ENCODE results near the gene NAV2.
"Not testable (repeated sequence)": the region's sequence is repeated elsewhere in the genome, so short reads cannot be mapped to it uniquely, and the experiment has no call there.

The NAV2 gene

DNA sequence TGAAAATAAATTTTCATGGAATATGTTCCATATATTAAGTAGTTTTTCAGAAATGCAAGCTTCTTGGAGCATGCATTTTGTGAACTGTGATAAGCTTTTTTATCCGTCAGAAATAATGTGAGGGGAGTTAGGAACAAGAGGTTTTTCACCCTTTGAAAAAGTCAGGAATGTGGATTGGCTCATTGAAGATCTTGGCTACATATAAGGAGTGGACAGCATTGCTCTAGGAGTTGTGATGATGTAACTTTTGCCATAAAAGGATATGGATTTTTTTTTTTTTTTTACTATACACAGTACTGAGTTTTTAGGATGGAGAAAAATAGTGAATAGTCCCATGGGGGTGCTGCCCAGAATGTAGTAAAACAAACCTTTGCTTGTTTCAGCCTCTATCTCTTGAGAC lies 180.2 kb downstream of the NAV2 start:
- no peak for DNase-seq (ENCODE audit: low read depth)

GRCh38 chr11:19894404-19894803 lies 181.8 kb downstream of the NAV2 start:
- no peak for DNase-seq (ENCODE audit: low read depth)

- not testable (repeated sequence) for DNase-seq (ENCODE audit: low read depth)
Measured at GRCh38 chr11:19895037-19895436, 182.4 kb downstream of the NAV2 start.

GRCh38 chr11:19895776-19896175 lies 183.1 kb downstream of the NAV2 start:
- DNase-seq (ENCODE audit: low read depth), result no peak

DNA sequence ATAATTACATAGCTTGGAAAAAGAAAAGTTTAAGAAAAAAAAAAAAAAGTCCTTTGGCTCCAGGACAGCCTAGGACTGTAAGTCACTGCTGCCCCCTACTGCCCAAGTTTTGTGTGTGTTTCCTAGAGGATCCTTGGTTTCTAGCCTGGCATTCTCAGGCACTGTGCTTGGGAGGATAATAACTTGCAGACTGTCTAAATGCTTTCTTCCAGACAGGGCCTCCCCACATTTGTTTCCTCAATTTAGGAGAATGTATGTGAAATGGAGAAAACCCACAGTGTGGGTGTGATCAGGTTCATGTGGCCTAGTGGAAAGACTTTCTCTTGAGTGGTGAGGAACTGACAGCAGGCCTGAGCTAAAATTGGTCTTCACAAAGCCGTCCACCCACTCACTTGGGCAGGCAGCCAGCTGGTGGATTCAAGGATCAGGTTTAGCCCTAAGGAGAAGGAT lies 191.0 kb downstream of the NAV2 start:
- peak; percentile 13 for DNase-seq (ENCODE audit: low read depth)

DNA sequence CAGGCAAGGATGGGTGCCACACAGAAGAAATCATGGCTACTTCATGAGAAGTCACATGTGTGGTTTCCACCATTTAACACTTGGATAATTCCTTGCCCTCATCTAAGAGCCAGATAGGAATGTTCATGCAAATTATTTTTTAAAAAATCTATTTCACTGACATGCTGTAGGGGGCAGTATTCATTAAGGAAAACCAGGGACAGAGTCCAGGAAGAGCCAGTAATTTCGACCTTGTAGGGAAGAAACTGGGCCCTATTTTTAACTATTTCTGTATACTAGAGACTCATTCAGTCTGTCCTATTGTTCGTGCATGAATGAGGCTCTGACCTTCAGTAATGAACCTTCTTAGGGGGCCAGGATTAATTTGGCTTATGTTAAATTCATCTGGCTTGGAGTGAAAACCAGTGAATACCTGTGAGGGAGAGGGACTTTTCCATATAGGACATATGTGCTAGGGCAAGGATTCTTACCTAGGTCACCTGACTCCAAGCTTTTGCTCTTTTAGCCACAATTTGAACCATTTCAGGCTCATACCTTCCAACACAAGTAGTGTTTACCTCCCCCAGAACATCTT lies 192.7 kb downstream of the NAV2 start:
- no peak for DNase-seq (ENCODE audit: low read depth)

DNA sequence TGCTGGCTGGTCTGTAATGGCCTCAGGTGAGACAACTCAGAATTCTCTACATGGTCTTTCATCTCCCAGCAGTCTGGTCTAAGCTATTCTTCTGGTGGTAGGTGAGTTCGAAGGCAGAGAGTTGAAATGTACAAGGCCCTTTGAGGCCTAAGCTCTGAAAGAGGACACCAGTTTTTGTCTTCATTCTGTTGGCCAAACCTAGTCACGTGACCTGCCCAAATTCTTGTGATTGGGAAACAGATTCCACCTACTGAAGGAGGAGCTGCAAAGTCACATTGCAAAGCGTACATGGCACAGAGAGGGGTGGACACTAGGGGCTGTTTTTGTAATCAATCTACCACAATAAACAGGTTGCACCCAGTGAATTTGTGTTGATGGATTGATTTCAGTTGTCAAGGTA lies 193.5 kb downstream of the NAV2 start:
- DNase-seq (ENCODE audit: low read depth), result no peak

GRCh38 chr11:19907008-19907579 lies 194.5 kb downstream of the NAV2 start:
- DNase-seq (ENCODE audit: low read depth), result no peak

DNA sequence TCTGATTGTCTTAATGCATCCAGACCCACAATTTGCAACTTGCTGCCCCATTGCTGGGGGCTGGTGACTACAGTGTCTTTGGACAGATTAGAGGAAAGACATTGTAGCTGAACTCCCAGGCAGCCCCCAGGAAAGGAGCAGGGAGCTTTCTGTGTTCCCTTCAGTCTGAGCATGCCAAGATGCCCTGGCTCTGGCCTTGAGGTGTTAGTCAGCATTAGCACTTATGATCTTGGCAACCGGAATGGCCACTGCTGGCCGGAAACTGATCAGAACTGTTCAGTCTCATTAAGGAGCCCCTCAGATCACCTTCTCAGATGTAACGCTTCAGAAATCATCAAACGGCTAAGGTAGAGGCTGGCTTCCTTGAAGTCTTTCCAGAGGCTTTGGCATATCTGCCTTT lies 195.2 kb downstream of the NAV2 start:
- no peak for DNase-seq (ENCODE audit: low read depth)

GRCh38 chr11:19910931-19911330 lies 198.3 kb downstream of the NAV2 start:
- DNase-seq (ENCODE audit: low read depth), result no peak

DNA sequence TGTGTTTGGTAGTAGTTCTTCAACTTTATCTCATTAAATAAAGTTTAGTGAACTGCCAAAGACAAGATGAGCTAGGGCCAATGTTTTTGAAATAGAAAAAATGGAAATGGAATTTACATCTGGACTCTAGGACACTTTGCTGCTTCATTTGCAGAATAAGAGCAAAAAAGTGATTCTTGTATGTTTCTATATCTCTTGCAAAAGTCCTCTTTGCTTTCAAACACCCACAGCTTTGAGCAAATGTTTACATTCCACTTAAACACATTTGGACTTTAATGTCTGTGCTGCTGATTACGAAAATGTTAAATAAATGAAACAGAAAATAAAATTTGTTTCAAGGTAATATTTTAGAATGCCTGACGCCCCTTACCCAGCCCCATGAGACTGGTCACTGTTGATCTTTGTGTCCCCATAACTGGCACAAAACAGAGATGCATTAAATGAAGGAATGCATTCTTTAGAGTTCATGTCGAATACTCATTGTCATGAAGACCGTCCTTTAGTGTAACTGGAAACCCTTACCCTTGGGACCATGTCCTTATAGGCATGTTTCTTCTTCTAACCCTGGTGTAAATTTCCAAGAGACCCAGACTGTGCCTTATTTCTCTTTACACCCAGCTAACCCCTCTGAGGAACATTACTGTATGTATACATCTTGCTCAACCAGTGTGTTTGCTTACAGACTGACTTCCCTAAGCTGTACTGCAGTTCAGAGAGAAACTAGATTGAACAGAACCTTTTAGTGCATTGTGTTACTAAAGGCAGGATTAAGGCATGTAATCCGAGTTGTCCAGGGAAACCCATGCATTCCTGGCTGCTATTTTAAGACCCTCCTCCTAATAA lies 199.7 kb downstream of the NAV2 start:
- DNase-seq (ENCODE audit: low read depth), result no peak

GRCh38 chr11:19912958-19913892 lies 200.6 kb downstream of the NAV2 start:
- no peak for DNase-seq (ENCODE audit: low read depth)

DNA sequence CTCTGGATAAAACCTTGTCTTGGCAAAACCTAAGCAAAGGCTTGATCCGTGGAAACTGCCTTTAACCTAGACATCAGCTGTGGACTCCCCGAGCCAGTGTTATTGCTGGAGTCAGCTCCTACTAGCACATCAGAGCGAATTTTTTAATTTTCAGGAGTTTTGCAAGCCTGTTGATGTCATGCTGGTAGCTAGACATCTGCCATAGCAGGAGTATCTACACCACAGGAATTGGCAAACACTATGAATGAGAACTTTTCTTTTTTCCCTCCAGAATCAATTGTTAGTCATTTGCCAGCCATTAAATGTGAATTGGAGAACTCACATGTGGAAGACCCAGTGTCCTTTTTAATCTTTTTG lies 201.2 kb downstream of the NAV2 start:
- DNase-seq (ENCODE audit: low read depth), result no peak

DNA sequence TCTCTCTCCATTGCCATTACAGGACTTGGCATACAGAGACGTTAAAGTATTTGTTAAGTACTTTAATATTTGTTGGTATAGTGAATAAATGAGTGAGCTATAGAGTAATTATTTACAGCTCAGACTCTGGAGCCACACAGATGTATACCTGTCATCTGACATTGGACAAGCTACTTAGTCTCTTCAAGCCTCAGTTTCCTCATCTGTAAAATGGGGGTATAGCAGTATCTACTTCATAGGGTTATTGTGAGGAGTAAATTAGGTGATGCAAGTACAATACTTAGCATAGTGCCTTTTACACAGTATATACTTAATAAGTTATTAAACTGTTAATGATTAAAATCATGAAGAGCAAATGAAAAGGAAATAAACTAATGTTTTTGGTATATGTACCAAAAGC lies 203.2 kb downstream of the NAV2 start:
- no peak for DNase-seq (ENCODE audit: low read depth)

GRCh38 chr11:19917069-19917468 lies 204.4 kb downstream of the NAV2 start:
- no peak for DNase-seq (ENCODE audit: low read depth)

- DNase-seq (ENCODE audit: low read depth), result no peak
Measured at GRCh38 chr11:19918302-19919049, 205.8 kb downstream of the NAV2 start.

DNA sequence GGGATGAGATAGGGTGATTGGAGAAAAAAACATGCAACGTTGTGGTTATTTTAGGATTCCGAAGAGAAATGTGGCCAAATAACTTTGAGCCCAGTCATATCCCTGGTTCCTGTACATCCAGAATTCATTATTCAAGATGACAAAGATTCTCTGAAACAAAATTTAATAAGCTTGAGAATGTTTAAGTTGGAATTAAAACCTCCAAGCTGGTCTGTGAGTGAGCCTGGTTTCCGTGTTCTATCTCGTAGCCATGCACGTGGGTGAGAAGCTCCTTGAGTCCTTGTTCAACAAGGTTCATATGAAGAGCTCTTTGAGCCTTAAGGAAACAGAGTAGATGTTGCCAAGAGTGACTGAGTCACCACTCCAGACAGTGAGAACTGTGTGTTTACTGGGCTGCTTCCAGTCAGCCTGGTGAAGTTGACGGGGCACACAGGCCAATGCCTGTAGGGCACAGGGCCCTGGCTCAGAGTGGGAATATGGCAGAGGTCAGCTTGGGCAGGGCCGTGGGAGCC lies 206.5 kb downstream of the NAV2 start:
- DNase-seq (ENCODE audit: low read depth), result no peak

GRCh38 chr11:19920982-19921381 lies 208.3 kb downstream of the NAV2 start:
- DNase-seq (ENCODE audit: low read depth), result no peak

DNA sequence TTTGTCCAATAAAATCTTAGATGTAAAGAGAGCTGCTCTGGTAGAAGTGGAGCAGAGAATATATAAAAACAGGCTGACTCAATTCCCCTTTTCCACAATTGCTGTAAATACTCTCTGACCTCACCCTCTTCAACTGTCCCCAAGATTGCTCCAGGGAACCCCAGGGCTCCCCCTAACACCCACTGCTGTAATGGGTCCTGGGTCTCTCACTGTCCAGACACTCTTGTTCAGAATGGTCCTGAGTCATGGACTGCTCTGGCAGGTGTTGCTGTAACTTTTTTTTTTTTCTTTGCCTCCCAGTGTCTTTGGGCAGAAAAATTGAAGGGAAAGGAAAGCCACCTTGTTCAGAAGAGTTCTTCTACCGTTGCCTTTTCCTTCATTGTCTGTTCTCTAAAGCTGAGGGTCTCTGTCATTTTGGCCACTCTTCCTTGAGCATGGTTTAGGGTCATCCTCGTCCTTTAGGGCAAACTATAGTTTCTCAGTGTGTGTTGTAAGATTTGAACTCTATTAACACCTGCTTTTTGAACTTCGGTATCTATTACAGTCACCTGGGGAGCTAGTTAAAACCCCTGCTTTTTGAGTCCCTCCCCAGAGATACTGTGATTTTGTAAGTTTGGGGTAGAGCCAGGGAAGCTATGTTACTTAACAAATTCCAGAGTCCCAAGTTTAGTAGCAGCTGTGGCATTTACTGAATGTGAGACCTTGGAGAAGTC lies 209.5 kb downstream of the NAV2 start:
- no peak for DNase-seq (ENCODE audit: low read depth)

DNA sequence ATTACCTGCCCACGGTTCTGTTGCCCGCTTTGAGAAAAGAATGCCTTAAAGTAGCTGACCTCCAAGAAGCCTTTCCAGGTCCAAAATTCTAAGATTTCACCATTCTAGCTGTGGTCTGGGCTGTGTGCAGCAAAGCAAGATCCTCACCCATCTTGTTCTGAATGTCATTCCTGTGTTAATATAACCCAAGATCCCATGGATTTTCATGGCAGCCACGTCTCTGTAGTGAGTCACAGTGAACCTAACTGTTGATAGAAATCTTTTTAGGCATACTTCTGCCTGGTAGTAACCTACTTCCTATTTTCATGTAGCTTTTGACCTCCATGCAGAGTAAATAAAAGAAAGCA lies 210.0 kb downstream of the NAV2 start:
- no peak for DNase-seq (ENCODE audit: low read depth)

GRCh38 chr11:19923626-19924025 lies 211.0 kb downstream of the NAV2 start:
- DNase-seq (ENCODE audit: low read depth), result no peak

All from T follicular helper cell (primary cell).